WTC11 (cell line): Measurements from ENCODE around the gene FGG.

Source experiments
- TF ChIP-seq, protein P1 (sequence below): sonication (generic); formaldehyde crosslinking; IDR thresholded peaks from 2 replicates; pipeline ENCODE4 v1.8.0; 2022; ENCODE audit warnings: mild to moderate bottlenecking, missing genetic modification reagents
- TF ChIP-seq, protein P2 (sequence below): sonication (generic); formaldehyde crosslinking; IDR thresholded peaks from 2 replicates; pipeline ENCODE4 v1.8.1; 2022; ENCODE audit warnings: low read depth, missing genetic modification reagents, borderline replicate concordance
- TF ChIP-seq, protein P3 (sequence below): sonication (generic); formaldehyde crosslinking; IDR thresholded peaks from 2 replicates; pipeline ENCODE4 v1.8.1; 2023; ENCODE audit warnings: mild to moderate bottlenecking, moderate library complexity, missing genetic modification reagents

- TF ChIP-seq, protein P1, sequence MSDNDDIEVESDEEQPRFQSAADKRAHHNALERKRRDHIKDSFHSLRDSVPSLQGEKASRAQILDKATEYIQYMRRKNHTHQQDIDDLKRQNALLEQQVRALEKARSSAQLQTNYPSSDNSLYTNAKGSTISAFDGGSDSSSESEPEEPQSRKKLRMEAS (CRISPR knock-in tag) = no peak
- TF ChIP-seq, protein P2, sequence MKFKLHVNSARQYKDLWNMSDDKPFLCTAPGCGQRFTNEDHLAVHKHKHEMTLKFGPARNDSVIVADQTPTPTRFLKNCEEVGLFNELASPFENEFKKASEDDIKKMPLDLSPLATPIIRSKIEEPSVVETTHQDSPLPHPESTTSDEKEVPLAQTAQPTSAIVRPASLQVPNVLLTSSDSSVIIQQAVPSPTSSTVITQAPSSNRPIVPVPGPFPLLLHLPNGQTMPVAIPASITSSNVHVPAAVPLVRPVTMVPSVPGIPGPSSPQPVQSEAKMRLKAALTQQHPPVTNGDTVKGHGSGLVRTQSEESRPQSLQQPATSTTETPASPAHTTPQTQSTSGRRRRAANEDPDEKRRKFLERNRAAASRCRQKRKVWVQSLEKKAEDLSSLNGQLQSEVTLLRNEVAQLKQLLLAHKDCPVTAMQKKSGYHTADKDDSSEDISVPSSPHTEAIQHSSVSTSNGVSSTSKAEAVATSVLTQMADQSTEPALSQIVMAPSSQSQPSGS (CRISPR knock-in tag) = no peak
- TF ChIP-seq, protein P3, sequence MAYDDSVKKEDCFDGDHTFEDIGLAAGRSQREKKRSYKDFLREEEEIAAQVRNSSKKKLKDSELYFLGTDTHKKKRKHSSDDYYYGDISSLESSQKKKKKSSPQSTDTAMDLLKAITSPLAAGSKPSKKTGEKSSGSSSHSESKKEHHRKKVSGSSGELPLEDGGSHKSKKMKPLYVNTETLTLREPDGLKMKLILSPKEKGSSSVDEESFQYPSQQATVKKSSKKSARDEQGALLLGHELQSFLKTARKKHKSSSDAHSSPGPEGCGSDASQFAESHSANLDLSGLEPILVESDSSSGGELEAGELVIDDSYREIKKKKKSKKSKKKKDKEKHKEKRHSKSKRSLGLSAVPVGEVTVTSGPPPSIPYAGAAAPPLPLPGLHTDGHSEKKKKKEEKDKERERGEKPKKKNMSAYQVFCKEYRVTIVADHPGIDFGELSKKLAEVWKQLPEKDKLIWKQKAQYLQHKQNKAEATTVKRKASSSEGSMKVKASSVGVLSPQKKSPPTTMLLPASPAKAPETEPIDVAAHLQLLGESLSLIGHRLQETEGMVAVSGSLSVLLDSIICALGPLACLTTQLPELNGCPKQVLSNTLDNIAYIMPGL (CRISPR knock-in tag) = no peak
Observed at GRCh38 chr4:154574311-154574710, 38.1 kb downstream of the FGG start.
